HepG2 (cell line): Measurements from ENCODE around the gene STYK1. TPM values are rescaled to one million over a fixed set of nuclear protein-coding genes. Genes with fewer than 3 reads are reported as not detected.

Source experiments
- ATF7 ChIP-seq, 2 experiments: fragments of 450-650 bp in 1 of 2; sonication (generic) in 1 of 2; formaldehyde crosslinking in 1 of 2; IDR thresholded peaks; 2 replicates each; pipeline versions ENCODE4 v1.4.0 to v1.6.1; 2016 to 2020; ENCODE audit warnings: antibody characterized with exemption in 1 of 2, mild to moderate bottlenecking in 1 of 2, missing genetic modification reagents in 1 of 2
- CREB3 ChIP-seq: sonication (generic); formaldehyde crosslinking; IDR thresholded peaks from 2 replicates; pipeline ENCODE4 v1.5.0; 2020; ENCODE audit warnings: missing genetic modification reagents
- ELF1 ChIP-seq: sonication (generic); formaldehyde crosslinking; IDR thresholded peaks from 2 replicates; pipeline ENCODE4 v1.4.0; 2020; ENCODE audit warnings: missing genetic modification reagents
- GMEB1 ChIP-seq: sonication (generic); formaldehyde crosslinking; IDR thresholded peaks from 2 replicates; pipeline ENCODE4 v1.5.1; 2020; ENCODE audit warnings: missing genetic modification reagents, mild to moderate bottlenecking, borderline replicate concordance
- IRX3 ChIP-seq: sonication (generic); formaldehyde crosslinking; IDR thresholded peaks from 2 replicates; pipeline ENCODE4 v1.8.1; 2023; ENCODE audit warnings: mild to moderate bottlenecking, low read depth, missing genetic modification reagents, borderline replicate concordance
- ISL2 ChIP-seq: sonication (generic); formaldehyde crosslinking; IDR thresholded peaks from 2 replicates; pipeline ENCODE4 v1.5.0; 2020; ENCODE audit warnings: missing genetic modification reagents
- MLXIP ChIP-seq: sonication (generic); formaldehyde crosslinking; IDR thresholded peaks from 2 replicates; pipeline ENCODE4 v1.9.0; 2021; ENCODE audit warnings: missing genetic modification reagents, borderline replicate concordance
- MTA3 ChIP-seq: sonication (generic); formaldehyde crosslinking; IDR thresholded peaks from 2 replicates; pipeline ENCODE4 v1.4.0; 2020; ENCODE audit warnings: missing genetic modification reagents
- PAX8 ChIP-seq: sonication (generic); formaldehyde crosslinking; IDR thresholded peaks from 2 replicates; pipeline ENCODE4 v1.8.0; 2022; ENCODE audit warnings: mild to moderate bottlenecking, missing genetic modification reagents, borderline replicate concordance
- POLR2AphosphoS2 ChIP-seq: IDR thresholded peaks from 2 replicates; pipeline ENCODE4 v1.6.1; 2011; ENCODE audit warnings: low read depth, low read length, improper control_type of control experiment
- ZBTB49 ChIP-seq: sonication (generic); formaldehyde crosslinking; IDR thresholded peaks from 2 replicates; pipeline ENCODE4 v1.4.0; 2020; ENCODE audit warnings: missing genetic modification reagents, borderline replicate concordance
- ZNF234 ChIP-seq: sonication (generic); formaldehyde crosslinking; conservative IDR thresholded peaks from 2 replicates; pipeline ENCODE4 v1.5.1; 2020; ENCODE audit warnings: mild to moderate bottlenecking, missing genetic modification reagents
- ZNF264 ChIP-seq: sonication (generic); formaldehyde crosslinking; IDR thresholded peaks from 2 replicates; pipeline ENCODE4 v1.4.0; 2020; ENCODE audit warnings: missing genetic modification reagents
- ZNF530 ChIP-seq: sonication (generic); formaldehyde crosslinking; IDR thresholded peaks from 2 replicates; pipeline ENCODE4 v1.5.0; 2020; ENCODE audit warnings: low read depth, mild to moderate bottlenecking, missing genetic modification reagents
- ZNF619 ChIP-seq: sonication (generic); formaldehyde crosslinking; IDR thresholded peaks from 2 replicates; pipeline ENCODE4 v1.4.0; 2020; ENCODE audit warnings: mild to moderate bottlenecking, missing genetic modification reagents
- ZNF772 ChIP-seq: sonication (generic); formaldehyde crosslinking; IDR thresholded peaks from 2 replicates; pipeline ENCODE4 v1.5.0; 2020; ENCODE audit warnings: mild to moderate bottlenecking, missing genetic modification reagents
- ZNF775 ChIP-seq: sonication (generic); formaldehyde crosslinking; IDR thresholded peaks from 2 replicates; pipeline ENCODE4 v1.4.0; 2020; ENCODE audit warnings: missing genetic modification reagents, mild to moderate bottlenecking, moderate library complexity, borderline replicate concordance
- polyA plus RNA-seq, 8 experiments: library from polyadenylated mRNA; depleted of rRNA in 3 of 8; stranded (reverse) in 7 of 8; unstranded in 1 of 8; fragments of >200 nt; fragmentation: Illumina TruSeq in 4 of 8; extraction: Trizol in 4 of 8; gene quantifications; 2 replicates each; pipeline versions ENCODE4 v1.2.1 to v1.2.3, GENCODE V29; 2011 to 2016; ENCODE audit warnings: low read depth in 4 of 8, missing spikeins in 1 of 8, mixed read lengths in 1 of 8; ENCODE audit not compliant: insufficient read depth in 1 of 8
- total RNA-seq, 5 experiments: library from RNA; depleted of rRNA; stranded (reverse); fragments of >200 nt; fragmentation: Illumina TruSeq; extraction: Trizol; gene quantifications; 2 replicates each; pipeline ENCODE4 v1.2.3, GENCODE V29; 2016; ENCODE audit warnings: low read depth in 1 of 5
- TF ChIP-seq, protein P1 (sequence below): sonication (generic); formaldehyde crosslinking; conservative IDR thresholded peaks from 2 replicates; pipeline ENCODE4 v1.4.0; 2020; ENCODE audit warnings: missing genetic modification reagents

The STYK1 gene
- total and polyA plus RNA-seq, 2 of the 13 experiments (the other 11 are each of a cell fraction or from before 2014, with no cell fraction given): not detected

GRCh38 chr12:10613349-10614055, 60.4 kb downstream of the STYK1 start, which contains the start of gene MAGOHB (continued):
- TF ChIP-seq, protein P1, sequence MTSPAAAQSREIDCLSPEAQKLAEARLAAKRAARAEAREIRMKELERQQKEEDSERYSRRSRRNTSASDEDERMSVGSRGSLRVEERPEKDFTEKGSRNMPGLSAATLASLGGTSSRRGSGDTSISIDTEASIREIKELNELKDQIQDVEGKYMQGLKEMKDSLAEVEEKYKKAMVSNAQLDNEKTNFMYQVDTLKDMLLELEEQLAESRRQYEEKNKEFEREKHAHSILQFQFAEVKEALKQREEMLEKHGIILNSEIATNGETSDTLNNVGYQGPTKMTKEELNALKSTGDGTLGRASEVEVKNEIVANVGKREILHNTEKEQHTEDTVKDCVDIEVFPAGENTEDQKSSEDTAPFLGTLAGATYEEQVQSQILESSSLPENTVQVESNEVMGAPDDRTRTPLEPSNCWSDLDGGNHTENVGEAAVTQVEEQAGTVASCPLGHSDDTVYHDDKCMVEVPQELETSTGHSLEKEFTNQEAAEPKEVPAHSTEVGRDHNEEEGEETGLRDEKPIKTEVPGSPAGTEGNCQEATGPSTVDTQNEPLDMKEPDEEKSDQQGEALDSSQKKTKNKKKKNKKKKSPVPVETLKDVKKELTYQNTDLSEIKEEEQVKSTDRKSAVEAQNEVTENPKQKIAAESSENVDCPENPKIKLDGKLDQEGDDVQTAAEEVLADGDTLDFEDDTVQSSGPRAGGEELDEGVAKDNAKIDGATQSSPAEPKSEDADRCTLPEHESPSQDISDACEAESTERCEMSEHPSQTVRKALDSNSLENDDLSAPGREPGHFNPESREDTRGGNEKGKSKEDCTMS (CRISPR knock-in tag): no peak
- no peak for TF ChIP-seq POLR2AphosphoS2
- no peak for TF ChIP-seq ZNF234 (CRISPR knock-in tag)
- TF ChIP-seq ZNF264 (CRISPR knock-in tag): peak; percentile 54; the same call in 1 of the 2 replicates
- no peak for TF ChIP-seq IRX3 (CRISPR knock-in tag)
- no peak for TF ChIP-seq PAX8 (CRISPR knock-in tag)
- no peak for TF ChIP-seq MTA3 (CRISPR knock-in tag)
- TF ChIP-seq ZNF619: no peak
- no peak for TF ChIP-seq ZNF530
- 0 out of 2 replicates have a peak, but pooled peaks have one; percentile 23 for TF ChIP-seq ISL2 (CRISPR knock-in tag)
- TF ChIP-seq ELF1 (CRISPR knock-in tag): peak; percentile 95
- TF ChIP-seq CREB3: no peak
- no peak for TF ChIP-seq MLXIP
- no peak for TF ChIP-seq ZNF775 (CRISPR knock-in tag)
- peak; percentile 92 for TF ChIP-seq GMEB1 (CRISPR knock-in tag)
- TF ChIP-seq ATF7 (IDR thresholded peaks at IDR 0.05): peak; percentile 100
- peak; percentile 99 for TF ChIP-seq ATF7 (CRISPR knock-in tag; IDR thresholded peaks at IDR 0.05)
- 0 out of 2 replicates have a peak, but pooled peaks have one; percentile 46 for TF ChIP-seq ZBTB49 (CRISPR knock-in tag)
- TF ChIP-seq ZNF772 (CRISPR knock-in tag): peak; percentile 92
